ENCODE data around the gene MEIOSIN.
A peak's percentile ranks its signal among the peaks of the same experiment; 100 is the strongest.
"Not testable (repeated sequence)": the region's sequence is repeated elsewhere in the genome, so short reads cannot be mapped to it uniquely, and the experiment has no call there.

MEIOSIN gene

DNA sequence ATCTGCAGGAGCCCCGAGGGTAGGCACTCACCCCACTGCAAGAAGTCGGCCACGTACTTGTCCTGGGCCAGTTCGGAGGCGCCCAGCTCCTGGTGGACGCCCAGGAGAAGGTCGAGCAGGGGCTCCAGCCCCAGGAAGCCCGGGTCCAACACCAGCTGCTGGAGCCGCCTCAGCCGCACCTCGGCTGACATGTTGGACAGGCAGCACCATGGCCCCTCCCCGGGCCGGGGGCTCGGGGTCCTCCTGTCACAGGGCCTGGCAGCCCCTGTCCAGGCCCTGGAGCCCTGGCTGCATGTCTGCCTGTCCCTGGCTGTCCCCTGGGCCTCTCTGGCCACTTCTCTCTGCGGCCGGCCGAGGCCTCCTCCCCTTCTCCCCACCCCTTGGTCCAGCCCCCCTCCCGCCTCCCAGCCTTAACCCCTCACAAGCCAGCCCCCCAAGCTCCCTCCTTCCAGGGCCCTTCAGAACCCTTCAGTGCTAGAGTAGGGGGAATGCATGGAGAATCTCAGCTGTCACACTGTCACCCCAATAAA, 49.0 kb downstream of the MEIOSIN start, which contains the start of gene DMPK:
DMPK (minus strand) TSS at position 329 of the 530 bp plus-strand sequence; CDS start at position 191, 138 bp downstream.
- no peak for FAIRE-seq

DNA sequence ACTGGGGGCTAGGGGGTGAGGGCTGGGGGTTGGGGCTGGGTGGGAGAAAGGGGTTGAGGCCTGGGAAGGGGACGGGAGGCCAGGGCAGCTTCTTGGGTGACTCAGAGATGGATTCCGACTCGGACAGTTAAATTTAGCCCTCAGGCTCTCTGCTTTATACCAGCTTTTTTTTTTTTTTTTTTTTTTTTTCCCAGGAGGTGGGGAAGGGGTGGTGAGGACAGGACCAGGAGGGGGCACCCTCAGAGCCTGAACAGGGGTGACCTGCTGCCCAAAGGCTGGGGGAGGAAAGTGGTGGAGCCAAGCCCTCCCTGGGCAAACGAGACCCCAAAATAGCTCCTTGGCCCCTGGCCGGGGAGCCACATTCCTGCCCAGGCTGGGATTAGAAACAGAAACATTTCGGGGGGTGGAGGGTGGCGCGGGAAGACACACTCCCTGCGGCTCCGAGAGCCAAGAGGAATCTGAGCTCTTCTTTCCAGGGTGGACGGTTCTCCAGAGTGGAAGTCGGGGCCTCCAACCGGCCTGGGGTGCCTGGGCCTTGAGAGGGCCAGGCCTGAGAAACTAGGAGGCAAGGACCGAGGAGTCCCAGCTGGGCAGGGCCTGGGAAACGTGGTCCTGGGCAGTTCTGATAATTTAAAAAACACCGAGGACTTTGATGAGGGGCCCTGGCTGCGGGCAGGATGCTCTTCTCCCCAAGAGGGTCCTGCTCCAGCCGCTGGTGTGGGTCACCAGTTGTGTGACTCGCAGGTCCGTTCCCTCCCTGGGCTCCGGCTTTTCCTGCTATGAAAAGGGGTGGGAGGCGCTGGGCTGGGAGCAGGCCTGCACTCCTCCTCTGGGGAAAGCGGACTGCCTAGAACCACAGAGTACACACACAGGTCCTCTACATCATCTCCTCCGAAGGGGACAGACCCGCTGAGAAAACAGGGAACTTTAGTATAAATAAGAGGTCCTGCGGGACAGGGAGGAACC, 49.9 kb downstream of the MEIOSIN start:
- FAIRE-seq = no peak

DNA sequence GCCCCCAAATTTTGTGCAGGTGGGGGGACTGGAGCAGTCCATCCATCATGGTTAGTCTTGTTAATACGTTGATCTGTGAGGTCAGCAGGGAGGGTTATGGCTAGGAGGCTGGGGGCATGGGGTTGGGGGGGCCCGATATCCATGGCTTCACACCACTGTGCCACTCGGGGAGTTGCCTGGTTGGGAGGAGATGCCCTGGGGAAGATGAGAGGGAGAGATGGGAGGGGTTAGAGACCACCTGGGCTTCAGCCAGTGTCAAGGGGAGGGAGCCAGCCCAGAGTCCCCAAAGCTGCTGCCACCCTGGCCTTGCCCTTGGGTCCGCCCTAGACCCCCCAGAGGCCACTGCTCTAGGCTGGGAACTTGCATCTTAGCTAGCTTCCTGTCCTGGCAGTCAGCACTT, 50.9 kb downstream of the MEIOSIN start:
- no peak for FAIRE-seq

DNA sequence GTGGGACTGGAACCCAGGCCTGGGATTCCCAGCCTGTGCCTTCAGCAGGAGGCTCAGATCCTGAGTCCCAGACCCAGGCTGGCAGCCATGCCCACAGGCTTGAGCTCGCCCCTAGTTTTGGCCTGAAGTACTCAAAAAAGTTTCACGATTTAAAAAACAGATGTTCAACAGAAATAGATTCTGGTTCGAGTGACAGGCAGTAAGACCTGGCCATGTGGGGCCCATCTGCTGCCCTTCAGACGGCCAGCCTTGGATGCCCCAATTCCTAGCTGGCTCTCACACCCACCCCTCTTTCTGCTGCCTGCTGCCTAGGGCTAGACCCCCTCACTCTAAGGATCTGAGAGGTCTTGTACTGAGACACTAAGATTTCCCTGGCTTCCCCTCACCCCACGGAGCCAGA, 51.9 kb downstream of the MEIOSIN start:
- FAIRE-seq = no peak

DNA sequence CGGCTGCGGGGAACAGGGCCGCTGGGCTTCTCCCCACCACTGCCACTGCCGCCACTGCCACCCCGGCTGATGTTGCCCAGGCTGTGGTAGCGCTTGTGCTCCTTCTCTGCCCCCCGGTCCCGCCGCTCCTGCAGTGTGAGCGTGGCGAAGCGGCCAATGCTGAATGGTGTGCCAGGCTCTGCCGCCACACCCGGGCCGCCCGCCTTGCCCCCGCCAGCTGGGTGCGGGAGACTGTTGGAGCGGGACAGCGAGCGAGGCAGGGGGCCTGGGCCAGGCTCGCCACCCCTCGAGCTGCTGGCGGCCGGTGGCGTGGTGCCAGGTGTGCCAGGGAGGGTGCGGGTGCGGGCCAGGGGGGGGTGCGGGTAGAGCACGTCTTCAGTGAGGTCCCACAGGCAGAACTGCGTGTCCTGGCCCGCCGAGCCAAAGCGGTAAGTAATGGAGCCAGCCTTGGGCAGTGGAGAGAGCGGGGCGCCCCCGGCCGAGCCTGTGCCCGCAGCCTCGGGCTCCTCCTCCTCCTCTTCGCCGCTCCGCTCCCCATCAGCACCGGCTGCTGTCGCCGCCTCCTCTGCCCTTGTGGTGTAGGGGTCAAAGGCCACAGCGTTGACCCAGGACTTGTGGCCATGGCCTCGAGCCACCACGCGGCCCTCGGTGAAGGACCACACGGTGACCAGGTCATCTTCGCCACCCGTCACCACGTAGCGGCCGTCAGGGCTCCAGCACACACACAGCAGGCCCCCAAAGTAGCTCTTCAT, 52.7 kb downstream of the MEIOSIN start:
- FAIRE-seq = no peak

DNA sequence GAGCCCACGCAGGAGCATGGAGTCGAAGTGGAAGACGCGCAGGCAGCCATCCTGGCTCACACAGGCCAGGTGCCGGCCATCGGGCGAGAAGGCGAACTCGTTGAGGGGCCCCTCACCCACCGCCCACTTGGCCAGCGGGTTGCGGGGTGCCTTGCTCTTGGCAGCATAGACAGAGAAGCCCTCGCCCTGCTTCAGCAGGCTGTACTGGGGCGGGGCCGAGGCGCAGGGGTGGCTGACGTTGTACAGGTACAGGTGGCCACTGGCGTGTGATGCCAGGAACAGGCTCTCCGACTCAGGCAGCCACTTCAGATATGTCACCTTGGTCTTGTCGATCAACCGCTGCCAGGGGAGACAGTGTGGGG, 53.3 kb downstream of the MEIOSIN start:
- no peak for FAIRE-seq

DNA sequence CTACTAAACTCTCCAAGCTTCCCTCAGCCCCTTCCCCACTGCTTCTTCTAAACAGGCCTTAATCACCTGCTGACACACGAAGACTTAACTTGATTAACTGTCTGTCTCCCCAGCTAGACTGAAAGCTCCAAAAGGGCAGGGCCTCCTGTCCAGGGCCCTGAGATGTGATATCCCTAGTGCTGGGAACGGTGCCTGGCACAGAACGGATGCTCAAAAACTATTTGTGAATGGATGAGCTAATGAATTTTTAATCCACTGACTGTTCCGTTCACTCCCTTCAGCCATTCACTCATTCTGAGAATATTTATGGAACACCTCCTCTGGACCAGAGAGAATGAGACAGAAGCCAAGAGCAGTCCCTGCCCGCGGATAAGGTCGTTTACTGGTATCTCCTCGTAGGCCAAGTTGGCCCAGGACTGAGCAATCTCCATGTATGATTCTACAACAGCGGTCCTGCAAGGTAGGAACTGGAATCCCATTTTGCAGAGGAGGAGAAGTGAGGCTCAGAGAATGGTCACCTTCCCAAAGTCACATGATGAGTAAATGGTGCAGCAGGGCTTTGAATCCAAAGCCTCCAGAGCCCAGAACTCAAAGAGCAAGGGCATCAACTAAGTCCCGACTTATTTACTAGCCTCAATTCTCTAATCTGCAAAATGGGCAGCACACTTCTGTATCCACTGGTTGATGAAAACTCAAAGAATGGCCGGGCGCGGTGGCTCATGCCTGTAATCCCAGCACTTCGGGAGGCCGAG, 56.0 kb downstream of the MEIOSIN start:
- no peak for FAIRE-seq

DNA sequence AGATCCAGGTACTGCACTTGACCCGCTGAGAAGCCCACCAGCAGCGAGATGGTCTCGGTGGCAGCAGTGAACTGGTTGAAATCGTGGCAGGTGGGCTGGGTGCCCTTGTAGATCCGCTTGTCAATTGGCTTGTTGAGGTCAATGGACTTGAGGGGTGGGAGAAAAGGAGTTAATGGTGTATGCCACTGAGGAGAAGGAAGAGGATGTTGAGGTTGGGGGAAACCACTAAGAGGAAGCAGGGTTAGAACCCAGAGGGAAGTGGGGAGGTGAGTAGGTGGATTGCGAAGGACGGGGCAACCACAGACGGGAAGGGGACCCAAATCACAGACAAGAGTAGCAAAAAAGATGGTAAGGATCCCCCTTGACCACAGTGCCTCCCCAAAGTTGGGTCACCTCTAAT, 57.7 kb downstream of the MEIOSIN start:
- FAIRE-seq = no peak

DNA sequence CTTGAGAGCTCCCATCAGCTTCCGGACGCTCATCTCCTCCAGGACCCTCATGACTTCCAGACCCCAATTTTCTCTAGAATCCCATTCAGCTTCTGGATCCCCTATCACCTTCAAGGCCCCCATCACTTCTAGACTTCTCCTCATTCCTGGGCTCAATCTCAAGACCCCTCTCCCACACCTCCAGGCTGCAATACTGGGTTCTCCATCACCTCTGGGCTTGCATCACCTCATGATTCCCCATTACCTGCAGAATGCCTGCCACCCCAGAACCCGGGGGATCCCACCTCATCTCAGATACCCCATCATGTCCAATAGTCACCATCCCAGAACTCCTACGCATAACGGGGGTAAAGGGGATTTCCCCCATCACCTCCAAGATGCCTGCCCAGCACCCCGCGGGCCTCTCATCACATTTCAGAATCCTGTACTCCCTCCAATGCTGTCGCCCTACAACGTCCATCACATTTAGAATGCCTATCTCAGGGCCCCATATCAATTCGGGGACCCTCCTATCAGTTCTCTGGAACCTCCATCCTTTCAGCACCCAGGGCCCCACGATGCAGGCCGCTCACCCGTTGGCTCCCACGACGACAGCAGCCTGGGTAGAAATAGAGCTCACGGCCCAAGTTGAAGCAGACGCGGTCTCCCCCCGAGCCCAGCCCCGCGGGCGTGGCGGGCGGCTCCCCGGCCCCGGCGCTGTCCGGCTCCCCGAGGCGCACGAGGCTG, 58.7 kb downstream of the MEIOSIN start:
- FAIRE-seq = no peak

DNA sequence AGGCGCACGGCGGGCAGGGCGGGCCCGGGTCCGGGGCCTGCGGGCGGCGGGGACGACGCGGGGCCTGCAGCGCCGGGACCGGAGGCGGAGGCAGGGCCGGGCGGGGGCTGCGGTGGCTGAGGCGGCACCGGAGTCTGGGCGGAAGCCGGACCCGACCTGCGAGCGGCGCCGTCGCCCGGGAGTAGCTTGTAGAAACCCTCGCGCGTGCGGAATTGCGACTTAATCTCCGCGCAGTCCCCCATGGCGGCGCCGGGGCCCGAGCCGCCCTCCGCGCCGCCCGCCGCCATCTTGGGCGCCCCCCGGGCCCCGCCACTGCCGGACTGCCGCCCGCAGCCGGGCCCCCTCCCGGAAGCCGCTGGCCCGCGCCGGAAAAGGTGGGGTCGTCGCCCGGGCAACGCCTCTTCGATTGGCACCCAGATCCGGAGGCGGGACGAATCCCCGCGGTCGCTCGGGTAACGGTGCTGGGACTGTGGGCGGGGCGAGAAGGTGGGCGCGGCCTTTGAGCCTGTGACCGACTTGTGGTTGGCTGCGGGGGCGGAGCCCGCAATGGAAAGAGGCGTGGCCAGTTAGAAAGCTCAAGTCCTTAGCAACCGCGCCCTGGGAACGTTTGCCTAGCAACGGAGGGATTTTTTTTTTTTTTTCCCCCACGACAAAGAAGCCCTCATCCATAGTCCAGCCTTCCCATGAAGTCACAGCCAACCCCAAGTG, 59.4 kb downstream of the MEIOSIN start, which contains the start of gene DMWD:
DMWD (minus strand) TSS at position 376 of the 708 bp plus-strand sequence; CDS start at position 287, 89 bp downstream.
- FAIRE-seq = peak; percentile 99

DNA sequence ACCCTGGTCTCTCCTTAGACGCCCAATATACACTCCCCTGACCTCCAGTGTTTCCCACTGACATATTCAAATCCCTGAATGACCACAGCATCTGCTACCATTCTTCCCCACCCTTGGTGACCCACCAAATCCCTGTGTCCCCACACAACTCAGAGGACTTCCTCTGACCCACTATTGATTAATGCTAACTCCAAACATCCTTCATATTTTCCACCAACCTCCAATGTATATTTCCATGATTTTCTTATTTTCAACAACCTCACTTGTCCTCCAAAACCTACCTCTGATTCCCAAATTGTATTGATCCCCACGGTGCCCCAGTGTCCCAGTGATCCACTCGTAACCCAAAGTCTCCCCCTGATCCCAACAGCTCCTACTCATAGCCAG, 59.9 kb downstream of the MEIOSIN start:
- no peak for FAIRE-seq

DNA sequence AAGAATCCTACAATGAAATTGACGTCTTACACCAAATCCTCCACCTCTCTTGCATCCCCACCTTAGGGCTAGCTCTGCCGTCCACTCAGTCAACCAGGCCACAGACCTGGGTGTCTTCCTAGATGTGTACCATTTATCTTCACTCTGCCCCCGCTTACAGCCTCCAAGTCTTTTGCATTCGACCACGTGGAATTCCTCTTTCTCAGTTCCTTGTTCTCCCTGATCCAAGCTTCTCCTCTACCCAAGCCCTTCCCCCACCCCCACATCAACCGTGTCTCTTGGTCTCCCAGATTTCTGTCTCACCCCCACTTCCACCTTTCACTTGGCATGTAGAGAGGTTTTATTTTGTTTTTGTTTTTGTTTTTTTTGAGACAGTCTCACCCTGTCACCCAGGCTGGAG, 60.6 kb downstream of the MEIOSIN start:
- FAIRE-seq = no peak

DNA sequence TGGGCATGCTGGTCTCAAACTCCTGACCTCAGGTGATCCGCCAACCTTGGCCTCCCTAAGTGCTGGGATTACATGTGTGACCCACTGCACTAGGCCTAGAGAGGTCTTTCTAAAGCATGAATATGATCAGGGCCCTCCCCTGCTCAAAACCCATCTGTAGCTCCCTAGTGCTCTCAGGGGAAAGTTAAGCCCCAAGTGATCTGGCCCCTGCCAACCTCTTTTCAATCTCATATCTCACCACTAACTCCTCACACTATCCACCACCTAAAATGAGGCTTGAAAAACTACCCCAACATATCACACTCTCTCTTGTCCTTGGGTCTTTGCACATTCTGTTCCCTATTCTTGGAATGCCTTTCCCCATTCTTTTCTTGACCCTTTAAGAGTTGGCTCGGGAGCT, 61.4 kb downstream of the MEIOSIN start:
- no peak for FAIRE-seq

DNA sequence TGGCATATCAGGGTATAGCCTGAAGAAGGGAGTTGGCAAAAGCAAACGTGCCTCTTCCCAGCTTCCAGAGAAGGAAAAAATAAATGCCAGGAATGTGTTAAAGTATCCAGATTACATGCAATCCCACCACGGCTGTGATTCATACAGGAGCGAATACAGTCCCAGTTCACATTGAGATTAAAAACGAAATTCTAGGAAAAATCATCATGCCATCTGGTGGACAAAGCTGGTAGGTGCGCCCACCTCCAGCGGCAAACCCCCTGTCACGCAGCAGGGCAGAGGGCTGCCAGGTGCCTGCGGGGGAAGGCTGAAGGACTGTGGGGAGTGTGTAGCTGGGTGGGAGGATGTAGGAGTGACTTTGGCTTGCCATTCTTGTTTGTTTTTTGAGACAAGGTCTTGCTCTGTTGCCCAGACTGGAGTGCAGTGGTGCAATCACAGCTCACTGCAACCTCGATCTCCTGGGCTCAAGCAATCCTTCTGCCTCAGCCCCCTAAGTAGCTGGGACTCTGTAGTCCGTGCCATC, 65.8 kb downstream of the MEIOSIN start:
- FAIRE-seq = peak; percentile 75

DNA sequence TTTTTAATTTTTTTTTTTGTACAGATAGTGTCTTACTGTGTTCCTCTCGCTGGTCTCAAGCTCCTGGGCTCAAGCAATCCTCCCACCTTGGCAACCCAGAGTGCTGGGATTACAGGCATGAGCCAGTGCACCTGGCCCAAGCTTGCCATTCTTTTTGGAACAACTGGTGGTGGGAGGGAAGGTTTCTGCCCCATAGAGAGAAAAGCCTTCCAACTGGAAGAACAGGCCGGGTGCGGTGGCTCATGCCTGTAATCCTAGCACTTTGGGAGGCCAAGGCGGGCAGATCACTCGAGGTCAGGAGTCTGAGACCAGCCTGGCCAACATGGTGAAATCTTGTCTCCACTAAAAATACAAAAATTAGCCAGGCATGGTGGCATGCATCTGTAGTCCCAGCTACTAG, 66.3 kb downstream of the MEIOSIN start:
- not testable (repeated sequence) for FAIRE-seq

DNA sequence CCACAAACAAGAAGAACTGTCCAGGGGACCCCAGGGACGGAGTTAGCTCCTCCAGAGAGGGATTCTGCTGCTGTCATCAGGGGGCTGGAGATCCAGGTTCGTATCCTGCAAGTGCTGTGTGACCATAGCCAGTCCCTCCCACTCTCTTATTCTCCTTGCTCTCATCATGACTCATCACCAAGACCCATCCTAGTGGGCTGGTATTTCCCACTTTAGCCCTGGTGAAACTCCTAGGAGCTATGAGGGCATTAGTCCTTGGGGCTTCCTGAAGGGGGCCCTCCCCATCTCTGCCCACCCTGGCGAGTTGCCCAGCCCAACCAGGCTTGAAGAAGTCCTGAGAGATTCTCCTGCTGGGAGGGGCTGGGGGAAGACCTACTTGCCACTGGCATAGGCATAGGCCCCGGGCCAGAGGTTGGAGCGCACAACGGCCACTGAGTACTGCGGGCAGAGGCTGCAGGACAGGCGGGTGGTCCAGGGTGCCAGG, 66.9 kb downstream of the MEIOSIN start:
- no peak for FAIRE-seq

DNA sequence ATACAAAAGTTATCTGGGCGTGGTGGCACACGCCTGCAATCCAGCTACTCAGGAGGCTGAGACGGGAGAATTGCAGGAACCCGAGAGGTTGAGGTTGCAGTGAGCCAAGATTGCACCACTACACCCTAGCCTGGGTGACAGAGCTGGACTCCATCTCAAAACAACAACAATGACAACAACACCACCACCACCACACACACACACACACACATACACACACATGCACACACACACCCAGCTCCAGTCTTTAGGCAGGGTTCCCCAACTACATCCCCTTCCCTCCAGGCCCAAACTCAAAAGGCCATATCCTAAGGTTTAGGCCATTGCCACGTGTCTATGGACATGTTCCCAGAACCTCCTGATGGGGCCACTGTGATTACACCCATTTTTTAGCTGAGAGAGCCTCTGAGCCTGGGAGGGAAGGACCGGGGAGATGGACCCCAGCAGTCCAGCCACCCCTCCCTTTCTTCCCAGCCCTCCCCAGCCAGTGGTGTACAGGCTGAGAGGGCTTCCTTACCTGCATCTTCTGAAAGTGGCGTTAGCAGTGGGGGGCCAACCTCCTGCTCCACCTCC, 68.5 kb downstream of the MEIOSIN start:
- no peak for FAIRE-seq

DNA sequence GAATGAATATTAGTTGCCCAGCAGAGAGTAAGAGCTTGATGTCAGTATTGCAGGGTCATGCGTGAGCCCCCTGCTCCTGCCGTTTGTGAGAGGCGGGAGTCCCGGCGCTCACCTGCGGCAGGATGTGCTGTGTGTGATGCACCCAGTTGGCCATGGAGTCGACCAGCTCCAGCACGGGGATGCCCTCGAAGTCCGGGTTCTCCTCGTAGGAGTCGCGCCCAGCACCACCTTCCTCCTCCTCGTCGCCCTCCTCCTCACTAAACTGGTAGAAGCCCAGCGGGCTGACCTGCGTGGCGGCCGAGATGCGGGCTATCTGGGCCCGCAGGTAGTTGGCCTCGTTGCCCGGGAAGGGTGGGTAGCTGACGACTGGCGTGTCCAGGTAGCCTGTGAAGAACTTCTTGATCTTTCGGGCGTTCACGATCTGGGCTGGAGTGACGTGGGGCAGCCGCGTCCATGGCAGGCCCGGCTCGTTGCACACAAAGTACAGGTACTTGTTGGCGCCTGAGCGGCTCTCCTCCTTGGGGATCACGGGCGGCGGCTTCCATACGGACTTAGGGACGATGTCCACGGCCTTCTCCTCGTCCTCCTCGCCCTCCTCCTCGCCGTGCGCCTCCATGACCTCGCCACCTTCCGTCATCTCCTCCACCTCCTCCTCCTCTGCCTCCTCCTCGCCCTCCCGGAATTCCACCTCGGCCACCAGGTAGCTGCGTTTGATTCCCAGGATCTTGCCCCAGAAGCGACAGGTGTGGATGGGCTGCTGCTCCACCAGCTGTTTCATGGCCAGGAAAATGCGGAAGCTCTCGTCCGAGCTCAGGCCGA, 71.1 kb downstream of the MEIOSIN start:
- no peak for FAIRE-seq

DNA sequence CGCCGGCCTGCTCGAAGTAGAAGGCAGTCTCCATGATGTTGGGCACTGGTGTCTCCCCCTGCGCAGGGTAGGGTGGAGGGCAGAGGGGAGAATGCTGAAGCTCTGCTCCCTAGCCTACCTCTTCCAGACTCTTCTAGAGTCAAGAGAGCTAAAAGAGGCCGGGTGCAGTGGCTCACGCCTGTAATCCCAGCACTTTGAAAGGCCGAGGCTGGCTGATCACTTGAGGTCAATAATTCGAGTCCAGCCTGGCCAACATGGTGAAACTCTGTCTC, 71.7 kb downstream of the MEIOSIN start:
- FAIRE-seq = no peak

DNA sequence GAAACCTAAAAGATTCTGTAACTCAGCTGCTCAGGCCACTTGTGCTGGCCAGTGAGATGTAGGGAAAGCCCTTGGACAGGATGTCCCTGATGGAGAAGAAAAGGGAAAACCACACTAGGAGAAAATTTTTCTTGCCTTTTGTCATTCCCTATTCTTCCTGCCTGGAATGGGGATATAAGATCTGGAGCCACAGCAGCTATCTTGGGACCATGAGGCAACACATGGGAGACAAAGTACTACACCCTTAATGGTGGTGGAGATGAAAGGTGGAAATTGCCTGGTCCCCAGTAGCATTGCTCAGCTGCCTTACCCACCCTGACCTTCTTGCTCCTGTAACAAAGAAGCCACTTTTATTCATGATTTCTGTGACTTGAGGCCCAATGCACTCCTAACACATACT, 72.5 kb downstream of the MEIOSIN start:
- FAIRE-seq = no peak
